Measurements from ENCODE around the gene AP3S2.

- no peak for TF ChIP-seq CTCF (IDR thresholded peaks at IDR 0.05; ENCODE audit: borderline replicate concordance, extremely low read depth, low read length, poor library complexity, severe bottlenecking)
- no peak for TF ChIP-seq EZH2 (IDR thresholded peaks at IDR 0.05; ENCODE audit: borderline replicate concordance, low read depth, low read length, severe bottlenecking)
Measured at GRCh38 chr15:89790661-89791060, 103.1 kb downstream of the AP3S2 start.
